Medulla oblongata (tissue), 1 donor: ENCODE measurements around the gene PASK.

Experiments used
- DNase-seq: peaks from one replicate; pipeline ENCODE4 v3.0.0-alpha.2; 2015; ENCODE audit errors: extremely low spot score

PASK gene

GRCh38 chr2:241081643-241082340, 67.5 kb downstream of the PASK start:
- DNase-seq = no peak

DNA sequence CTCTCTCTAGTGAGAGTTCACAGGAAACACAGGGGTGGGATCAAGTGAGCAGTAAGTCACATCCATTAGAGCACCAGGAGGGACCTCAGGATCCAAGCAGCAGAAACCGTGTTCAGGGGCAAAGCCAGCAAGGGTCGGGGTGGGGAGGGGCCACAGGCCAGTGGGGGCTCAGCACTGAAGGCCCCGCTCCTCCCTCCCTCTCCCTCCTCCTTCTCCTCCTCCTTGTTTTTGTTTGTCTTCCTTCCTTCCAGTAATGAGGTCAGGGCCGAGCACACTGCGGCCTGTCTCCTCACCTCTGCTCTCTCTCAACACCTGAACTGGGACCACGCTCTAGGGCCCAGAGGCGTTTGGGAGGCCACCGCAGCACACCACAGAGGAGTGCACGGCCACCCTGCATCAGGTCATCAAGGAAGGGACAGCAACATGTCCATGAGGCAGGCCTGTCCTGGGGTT, 68.1 kb downstream of the PASK start:
- DNase-seq = no peak

GRCh38 chr2:241080405-241081189, 68.7 kb downstream of the PASK start:
- DNase-seq = no peak

GRCh38 chr2:241074901-241075540, 74.3 kb downstream of the PASK start:
- DNase-seq = no peak

GRCh38 chr2:241074065-241074818, 75.0 kb downstream of the PASK start:
- no peak for DNase-seq

GRCh38 chr2:241073166-241074064, 75.9 kb downstream of the PASK start:
- DNase-seq = no peak

DNA sequence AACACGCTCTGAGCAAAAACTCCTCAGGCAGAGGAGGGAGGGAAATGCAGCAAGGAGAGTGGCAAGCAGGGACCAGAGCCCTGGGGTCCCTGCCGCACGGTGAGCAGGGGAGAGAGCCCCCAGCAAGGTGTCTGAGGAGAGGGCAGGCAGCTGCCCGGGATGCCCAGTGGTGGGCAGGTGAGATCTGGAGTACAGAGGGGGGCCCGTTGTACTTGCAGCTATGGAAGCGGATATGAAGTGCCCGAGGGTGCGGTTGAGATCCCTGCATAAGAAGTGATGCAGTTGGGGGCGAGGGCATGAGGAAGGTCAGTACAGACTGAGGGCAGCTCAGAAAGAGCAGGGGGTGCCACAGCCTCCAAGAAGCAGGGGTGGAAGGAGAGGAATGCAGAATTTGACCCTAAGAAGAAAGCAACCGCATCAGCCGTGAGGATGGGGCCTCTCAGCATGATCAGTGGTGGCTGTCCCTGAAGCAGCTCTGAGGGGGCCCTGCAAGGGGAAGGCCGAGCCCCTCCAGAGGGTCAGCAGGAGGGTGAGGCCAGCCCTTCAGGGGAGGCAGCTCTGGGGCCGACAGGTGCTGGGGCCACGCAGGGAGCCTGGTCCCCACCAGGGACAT, 76.6 kb downstream of the PASK start:
- no peak for DNase-seq

DNA sequence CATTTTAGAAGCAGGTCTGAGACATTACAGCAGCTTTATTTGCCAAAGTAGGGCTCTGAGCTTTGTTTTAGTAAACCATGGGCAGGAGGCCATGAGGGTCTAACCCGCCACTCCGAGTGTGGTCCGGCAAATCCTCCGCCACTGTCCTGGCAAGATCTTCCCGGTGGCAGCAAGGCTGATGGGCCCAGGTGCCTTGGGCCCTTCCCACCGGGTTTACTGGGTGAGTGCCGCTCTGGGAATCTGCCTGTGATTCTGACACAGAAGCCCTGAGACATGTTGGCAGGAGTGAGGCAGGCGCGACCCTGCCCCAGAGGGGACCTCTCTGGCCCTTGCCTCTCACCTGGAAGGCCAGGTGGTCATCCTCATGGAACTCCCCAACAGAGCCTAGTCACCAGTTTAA, 77.1 kb downstream of the PASK start:
- DNase-seq = no peak

DNA sequence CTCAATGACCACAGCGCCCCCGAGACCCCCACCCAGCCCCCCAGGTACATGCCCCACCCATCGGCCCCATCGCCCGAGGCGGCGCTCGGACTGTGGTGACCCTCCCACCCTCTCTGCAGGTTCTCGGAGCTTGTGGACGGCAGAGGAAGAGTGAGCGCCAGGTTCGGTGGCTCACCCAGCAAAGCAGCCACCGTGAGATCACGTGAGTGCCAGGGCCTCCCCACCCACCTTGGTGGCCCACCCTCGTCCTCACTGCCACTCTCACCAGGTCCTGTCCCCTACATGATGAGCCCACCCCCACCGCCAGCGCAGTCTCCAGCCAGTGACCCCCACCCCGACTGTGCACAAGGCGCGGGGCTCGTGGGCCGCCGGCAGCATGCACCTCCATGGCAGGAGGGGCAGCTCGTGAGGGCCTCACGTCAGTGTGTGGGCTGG, 77.6 kb downstream of the PASK start:
- no peak for DNase-seq

- DNase-seq = no peak
Measured at GRCh38 chr2:241070811-241071676, 78.2 kb downstream of the PASK start.

- DNase-seq = no peak
Measured at GRCh38 chr2:241070361-241070760, 78.9 kb downstream of the PASK start.

- no peak for DNase-seq
Measured at GRCh38 chr2:241069821-241070281, 79.4 kb downstream of the PASK start.

DNA sequence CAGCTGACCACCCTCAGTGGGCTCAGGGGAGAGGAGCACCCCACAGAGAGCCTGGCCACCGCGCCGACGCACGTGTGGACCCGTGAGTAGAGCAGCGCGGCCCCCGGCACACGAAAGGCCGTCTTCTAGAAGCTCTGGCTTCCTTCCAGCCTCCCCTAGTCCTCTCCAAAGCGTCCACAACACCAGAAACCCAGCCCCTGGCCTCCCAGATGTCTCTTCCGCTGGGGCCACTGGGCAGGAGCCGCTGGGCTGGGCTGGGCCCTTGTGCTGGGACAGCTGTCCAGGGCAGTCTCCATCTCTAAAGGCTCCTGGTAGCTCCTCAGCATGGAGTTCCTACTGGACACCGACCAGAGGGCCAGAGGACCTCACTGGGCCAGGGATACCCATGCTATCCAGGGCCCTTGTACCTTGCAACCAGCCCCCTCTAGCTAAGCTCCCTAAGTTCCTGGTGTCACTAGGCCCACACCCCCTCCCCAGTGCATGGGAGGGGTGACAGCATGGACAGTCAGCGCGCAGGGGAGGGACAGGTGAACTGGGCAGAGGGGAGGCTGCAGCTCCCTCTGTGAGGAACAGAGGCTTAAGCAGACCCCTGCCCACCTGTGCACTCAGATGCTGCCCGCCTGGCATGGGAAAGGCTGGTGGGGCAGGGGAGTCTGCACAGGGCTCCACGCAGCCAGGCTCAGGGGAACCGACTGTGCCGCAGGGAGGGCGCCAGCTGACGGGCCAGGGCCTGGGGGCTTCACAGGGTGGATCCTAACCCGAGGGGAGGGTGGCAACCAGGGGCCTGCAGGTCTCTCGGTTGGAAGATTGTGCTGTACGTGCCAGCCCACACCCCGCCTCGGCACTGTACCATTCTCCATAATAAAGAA, 80.1 kb downstream of the PASK start:
- DNase-seq = no peak

- no peak for DNase-seq
Measured at GRCh38 chr2:241068136-241068941, 80.9 kb downstream of the PASK start.

DNA sequence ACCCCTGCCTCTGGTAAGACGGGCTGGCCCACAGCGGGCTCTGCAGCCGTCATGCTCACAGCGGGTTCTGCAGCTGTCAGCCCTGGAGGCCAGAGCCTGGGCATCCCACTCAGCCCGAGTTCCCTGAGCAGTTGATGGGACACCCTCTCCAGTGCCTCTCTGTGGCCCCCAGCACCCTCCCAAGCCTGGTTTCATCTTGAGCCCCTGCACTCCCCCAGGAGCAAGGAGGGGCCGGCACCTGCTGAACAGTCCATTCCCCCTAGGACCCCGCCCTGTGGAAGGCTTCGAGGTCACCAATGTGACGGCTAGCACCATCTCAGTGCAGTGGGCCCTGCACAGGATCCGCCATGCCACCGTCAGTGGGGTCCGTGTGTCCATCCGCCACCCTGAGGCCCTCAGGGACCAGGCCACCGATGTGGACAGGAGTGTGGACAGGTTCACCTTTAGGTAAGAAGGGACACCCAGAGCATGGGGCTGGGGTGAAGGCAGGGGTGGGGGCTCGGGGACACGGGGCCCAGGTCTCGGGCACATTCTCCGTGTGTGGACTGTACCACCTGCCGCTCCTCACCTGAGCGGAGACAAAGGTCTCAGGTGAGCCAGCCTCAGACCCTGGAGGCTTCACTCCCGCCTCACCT, 81.7 kb downstream of the PASK start:
- DNase-seq = no peak

GRCh38 chr2:241066893-241067341, 82.4 kb downstream of the PASK start:
- no peak for DNase-seq
